Measurements from ENCODE around the gene ABCC12.

The ABCC12 gene

GRCh38 chr16:48165961-48166578 lies 10.3 kb upstream of the ABCC12 start:
- no peak for DNase-seq (ENCODE audit: low read depth in 2 of 2)

- peak; percentile 13 to 32 for DNase-seq (ENCODE audit: low read depth in 2 of 2)
Measured at GRCh38 chr16:48164907-48165715, 9.3 kb upstream of the ABCC12 start.

- no peak for DNase-seq (ENCODE audit: low read depth in 2 of 2)
Measured at GRCh38 chr16:48162839-48163410, 7.1 kb upstream of the ABCC12 start.

- no peak for DNase-seq (ENCODE audit: low read depth in 2 of 2)
Measured at GRCh38 chr16:48161906-48162305, 6.1 kb upstream of the ABCC12 start.

- no peak for DNase-seq (ENCODE audit: low read depth in 2 of 2)
Measured at GRCh38 chr16:48160575-48160974, 4.8 kb upstream of the ABCC12 start.

GRCh38 chr16:48158296-48158695 lies 2.5 kb upstream of the ABCC12 start:
- peak in 1 of 2 donors; percentile 3 for DNase-seq (ENCODE audit: low read depth in 2 of 2)

- no peak for DNase-seq (ENCODE audit: low read depth in 2 of 2)
Measured at GRCh38 chr16:48157794-48158193, 2.0 kb upstream of the ABCC12 start.

GRCh38 chr16:48157302-48157701 lies 1.5 kb upstream of the ABCC12 start:
- no peak for DNase-seq (ENCODE audit: low read depth in 2 of 2)

GRCh38 chr16:48156790-48157209 lies 1.0 kb upstream of the ABCC12 start:
- peak; percentile 43 to 50 for DNase-seq (ENCODE audit: low read depth in 2 of 2)

- no peak for DNase-seq (ENCODE audit: low read depth in 2 of 2)
Measured at GRCh38 chr16:48153774-48154173, 2.0 kb downstream of the ABCC12 start.

GRCh38 chr16:48152226-48152625 lies 3.6 kb downstream of the ABCC12 start:
- no peak for DNase-seq (ENCODE audit: low read depth in 2 of 2)

- no peak for DNase-seq (ENCODE audit: low read depth in 2 of 2)
Measured at GRCh38 chr16:48150707-48151106, 5.1 kb downstream of the ABCC12 start.

- DNase-seq (ENCODE audit: low read depth in 2 of 2) = no peak
Measured at GRCh38 chr16:48146710-48147109, 9.1 kb downstream of the ABCC12 start.

- DNase-seq (ENCODE audit: low read depth in 2 of 2) = no peak
Measured at GRCh38 chr16:48146131-48146530, 9.7 kb downstream of the ABCC12 start.

- no peak for DNase-seq (ENCODE audit: low read depth in 2 of 2)
Measured at GRCh38 chr16:48143812-48144368, 11.9 kb downstream of the ABCC12 start.

GRCh38 chr16:48140821-48141220 lies 15.0 kb downstream of the ABCC12 start:
- no peak for DNase-seq (ENCODE audit: low read depth in 2 of 2)

GRCh38 chr16:48139517-48139916 lies 16.3 kb downstream of the ABCC12 start:
- no peak for DNase-seq (ENCODE audit: low read depth in 2 of 2)

- no peak for DNase-seq (ENCODE audit: low read depth in 2 of 2)
Measured at GRCh38 chr16:48138543-48138942, 17.2 kb downstream of the ABCC12 start.

- DNase-seq (ENCODE audit: low read depth in 2 of 2) = no peak
Measured at GRCh38 chr16:48137822-48138221, 18.0 kb downstream of the ABCC12 start.

- no peak for DNase-seq (ENCODE audit: low read depth in 2 of 2)
Measured at GRCh38 chr16:48136547-48137360, 19.0 kb downstream of the ABCC12 start.

GRCh38 chr16:48133455-48134211 lies 22.2 kb downstream of the ABCC12 start:
- DNase-seq (ENCODE audit: low read depth in 2 of 2) = no peak

All from stimulated activated CD8-positive, alpha-beta memory T cell treated with anti-CD3 and anti-CD28 coated beads, Interleukin-15, amount 100 ng/mL, for 4 hours (primary cell).